ENCODE results near the gene LSAMP.

GRCh38 chr3:116001151-116001621 is 444.1 kb downstream of the LSAMP start:
- TF ChIP-seq POLR2AphosphoS5 (IDR thresholded peaks at IDR 0.05; ENCODE audit: low read depth, low read length) (no peak), POLR2A (IDR thresholded peaks at IDR 0.05; ENCODE audit: low read depth, low read length) (no peak), TAF1 (IDR thresholded peaks at IDR 0.05; ENCODE audit: low read depth, low read length) (no peak)

All from GM12891 (cell line).